HG02885 (cell line): ENCODE results near the gene PYGM.

Experiments used
- ATAC-seq: cut with Tn5 transposase; IDR thresholded peaks from one replicate; pipeline ENCODE4 v1.9.1; 2021; ENCODE audit warnings: mild to moderate bottlenecking; ENCODE audit not compliant: unreplicated experiment, poor library complexity

Gene PYGM

DNA sequence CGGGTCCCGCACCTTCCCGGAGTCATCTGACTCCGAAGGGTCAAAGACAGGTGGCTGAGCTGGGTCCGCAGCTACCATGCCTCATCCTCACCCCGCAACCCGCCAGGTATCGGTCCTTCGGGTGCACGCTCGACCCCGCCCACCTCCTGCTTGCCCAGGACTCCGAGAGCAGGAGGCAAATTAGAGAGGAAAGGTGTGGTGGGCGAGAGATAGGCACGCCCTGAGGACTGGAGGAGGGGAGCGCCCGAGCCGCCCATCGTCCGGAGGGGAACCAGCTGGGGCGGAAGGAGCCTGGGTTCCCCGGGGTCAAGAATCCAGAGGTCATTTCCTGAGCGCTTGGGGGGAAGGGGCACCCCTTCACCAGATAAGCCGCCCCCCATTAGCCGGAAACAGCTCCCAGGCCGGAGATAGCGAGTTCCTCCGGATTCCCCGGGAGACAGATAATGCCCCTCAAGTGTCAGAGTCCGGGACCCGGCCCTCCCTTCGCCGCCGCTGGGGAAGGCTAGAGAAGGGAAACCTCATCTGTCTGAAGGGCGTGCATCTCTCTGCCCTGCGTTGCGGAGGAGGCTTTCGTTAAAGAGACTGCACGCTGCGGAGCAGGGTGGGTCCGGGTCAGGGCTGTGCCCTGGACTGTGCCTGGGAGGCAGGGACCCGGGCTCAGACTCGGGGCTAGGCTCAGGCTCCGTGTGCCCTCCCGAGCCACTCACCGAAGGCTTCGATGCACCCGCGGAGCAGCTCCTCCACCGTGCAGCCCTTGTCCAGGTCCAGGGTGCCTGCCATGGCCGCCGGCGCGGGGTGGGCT, 17.5 kb downstream of the PYGM start:
- ATAC-seq, result peak; percentile 17

GRCh38 chr11:64741375-64742086, 18.2 kb downstream of the PYGM start:
- ATAC-seq, result no peak

DNA sequence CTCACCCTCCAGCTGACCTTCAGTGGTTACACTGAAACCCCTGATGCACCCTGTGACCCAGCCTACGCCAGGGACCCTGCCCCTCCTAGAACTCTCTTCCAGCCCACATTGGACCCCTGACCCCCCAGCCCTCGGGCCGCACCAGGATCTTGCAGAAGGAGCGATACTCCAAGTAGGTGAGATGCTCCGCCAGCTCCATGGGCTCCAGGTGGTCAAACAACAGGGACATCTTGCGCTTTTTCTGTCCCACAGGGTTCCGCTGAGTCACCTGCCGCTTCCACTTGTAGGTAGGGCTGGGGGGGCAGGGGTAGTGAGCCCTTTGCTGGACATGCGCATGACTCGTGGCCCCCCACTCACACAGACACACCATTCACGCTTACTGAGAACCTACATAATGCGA, 19.9 kb downstream of the PYGM start:
- ATAC-seq, result no peak

DNA sequence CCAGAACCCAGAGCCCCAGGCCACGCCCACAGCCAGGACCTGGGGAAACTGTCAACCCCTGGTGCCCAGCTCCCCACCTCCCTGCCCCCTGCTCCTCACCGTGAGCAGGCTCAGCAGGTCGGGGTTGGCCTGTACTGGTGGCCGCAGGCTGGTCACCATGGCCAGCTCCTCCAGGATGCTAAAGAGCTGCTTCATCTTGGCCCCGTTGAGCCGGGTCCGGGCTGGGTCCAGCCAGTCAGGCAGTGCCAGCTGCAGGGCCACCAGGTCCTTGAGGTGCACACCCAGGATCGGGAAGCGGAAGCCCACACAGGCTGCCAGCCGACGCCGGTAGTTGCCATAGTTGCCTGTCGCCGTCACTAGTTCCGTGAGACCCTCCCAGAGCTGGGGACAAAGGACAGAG, 23.1 kb downstream of the PYGM start:
- ATAC-seq, result no peak

DNA sequence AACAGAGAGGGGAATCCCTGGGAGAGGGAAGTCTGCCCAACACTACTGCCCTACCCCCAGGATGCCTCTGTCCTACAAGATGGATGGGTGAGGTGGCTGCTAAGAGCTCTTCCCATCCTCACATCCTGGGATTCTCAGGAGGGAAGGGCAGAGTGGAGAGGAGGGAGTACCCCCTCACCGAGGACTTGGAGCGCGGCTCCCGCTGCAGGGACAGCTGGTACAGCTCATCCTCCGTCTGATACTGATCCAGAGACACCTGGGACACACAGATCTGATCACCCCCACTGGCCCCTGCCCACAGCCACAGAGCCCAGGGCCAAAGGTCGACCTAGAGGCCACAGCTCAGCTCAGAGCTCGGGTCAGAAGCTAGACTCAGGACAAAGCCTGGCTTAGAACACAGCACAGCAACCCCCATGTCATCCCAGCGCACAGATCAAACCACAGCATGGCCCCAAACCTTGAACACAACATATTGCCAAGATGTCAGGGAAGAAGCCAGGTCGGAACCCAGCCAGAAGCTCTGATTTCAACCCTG, 24.0 kb downstream of the PYGM start:
- no peak for ATAC-seq

DNA sequence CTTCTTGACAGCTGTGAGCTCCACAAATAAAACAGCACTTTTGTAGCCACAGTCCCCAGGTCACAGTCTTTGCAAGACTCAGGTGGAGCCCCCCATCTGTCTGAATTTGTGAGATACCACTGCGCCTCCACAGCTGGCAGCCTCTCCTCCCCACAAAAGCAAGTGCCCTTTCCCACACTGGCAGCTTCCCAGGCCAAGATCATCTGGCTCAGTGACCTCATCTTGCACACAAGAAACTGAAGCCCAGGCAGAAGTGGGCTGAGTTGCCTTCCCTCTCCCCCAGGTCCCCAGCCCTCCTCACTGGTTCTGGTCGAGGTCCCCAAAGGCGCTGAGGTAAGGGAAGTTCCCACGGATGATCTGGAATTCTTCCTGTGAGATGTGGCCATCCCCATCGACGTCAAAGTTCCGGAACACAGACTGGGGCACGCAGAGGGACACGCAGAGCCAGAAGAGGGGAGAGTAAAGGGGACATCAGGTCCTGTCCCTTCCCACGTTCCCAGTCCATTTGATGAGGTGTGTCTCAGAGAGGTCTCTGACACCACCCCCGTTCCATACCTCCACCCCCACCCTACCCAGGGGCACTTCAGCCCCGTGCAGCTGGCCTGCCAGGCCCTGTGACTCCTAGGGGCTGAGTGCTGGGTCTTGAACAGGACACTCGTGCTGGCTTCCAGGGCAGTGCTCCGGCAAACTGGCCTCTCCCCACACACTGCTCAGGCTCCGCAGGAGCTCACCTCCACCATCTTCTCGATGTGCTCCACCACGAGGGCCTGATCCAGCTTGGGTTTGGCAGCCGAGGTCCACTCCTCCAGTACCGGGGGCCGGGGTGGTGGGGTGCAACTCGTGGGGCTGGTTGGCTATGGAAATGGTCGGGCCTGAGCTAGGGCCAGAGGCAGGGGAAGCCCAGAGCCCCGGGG, 24.7 kb downstream of the PYGM start:
- ATAC-seq, result no peak

DNA sequence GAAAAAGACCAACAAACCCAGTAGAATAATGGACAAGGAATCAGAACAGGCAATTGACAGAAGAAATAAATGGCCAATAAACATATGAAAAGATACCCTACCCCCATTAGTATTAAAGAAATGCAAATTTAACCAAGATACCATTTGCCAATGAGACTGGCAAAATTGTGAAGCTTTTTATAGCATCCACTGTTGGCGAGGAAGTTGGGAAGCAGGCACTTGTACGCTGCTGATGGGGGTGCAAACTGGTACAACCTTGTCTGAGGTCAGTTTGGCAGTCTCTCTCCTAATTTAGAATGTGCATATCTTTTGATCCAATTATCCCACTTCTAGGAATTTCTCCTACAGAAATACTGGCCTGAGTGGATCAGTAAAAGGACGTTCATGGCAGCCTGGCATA, 28.2 kb downstream of the PYGM start:
- ATAC-seq, result no peak

DNA sequence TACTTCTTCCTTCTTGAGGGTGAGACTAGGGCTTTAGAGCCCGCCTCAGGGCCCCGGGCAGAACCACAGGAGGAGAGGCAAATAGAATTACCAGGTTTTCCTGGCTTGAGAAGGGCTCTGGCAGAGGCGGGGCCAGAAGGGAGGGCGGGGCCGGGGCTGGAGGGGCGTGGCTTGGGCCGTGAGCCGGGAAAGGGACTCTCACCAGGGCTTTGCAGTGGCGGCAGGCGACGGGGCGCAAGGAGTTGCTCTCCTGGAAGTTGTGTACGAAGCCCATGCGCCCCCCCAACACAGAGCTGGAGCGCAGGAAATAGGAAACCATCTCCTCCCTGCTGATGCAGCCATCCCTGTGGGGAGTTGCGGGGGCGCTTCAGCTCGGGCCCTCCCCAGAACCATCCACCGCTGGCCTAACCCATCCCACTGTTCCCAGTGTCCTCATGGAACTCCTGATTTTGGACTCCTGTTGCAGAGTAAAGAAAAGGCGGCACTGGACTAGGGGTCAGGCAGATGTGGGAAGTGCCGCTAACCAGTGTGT, 29.9 kb downstream of the PYGM start:
- no peak for ATAC-seq

- ATAC-seq, result no peak
Measured at GRCh38 chr11:64728757-64729365, 30.9 kb downstream of the PYGM start.

GRCh38 chr11:64726867-64727530, 32.8 kb downstream of the PYGM start:
- no peak for ATAC-seq

- ATAC-seq, result no peak
Measured at GRCh38 chr11:64726211-64726641, 33.5 kb downstream of the PYGM start.

DNA sequence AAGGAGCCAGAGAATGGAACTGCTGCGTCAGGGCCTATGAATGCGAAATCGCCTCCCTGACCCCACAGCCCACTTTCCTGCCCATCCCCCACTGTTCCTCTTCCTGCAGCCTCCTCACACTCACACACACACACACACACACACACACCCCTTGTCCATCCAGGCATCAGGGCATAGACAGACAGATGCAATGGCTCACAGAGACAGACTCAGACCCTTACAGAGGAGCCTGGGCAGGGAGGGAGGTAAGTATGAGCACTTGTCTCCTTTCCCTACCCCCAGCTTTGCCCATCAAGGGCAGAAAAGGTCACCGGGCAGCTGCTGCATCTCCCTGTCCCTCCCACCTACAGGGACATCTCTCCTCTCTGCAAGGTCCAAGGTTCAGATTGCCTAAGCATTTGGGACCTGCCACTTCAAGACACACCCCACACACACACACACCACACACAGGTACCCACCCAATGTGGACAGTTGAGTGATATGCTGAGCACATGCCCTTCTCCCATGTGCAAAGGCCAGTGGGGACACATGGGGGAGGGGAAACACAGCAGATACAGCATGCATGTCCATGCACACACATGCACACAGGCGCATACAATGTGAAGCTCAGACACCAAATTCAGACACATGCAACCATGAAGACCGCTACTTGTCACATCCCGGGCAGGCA, 34.8 kb downstream of the PYGM start:
- no peak for ATAC-seq

- ATAC-seq, result no peak
Measured at GRCh38 chr11:64723907-64724862, 35.6 kb downstream of the PYGM start.

- ATAC-seq, result peak; percentile 80
Measured at GRCh38 chr11:64723117-64723906, 36.5 kb downstream of the PYGM start, which contains the start of gene NRXN2. Gene NRXN2 (minus strand): TSS chr11:64723197. CDS start chr11:64713699, 9,498 bp downstream.

- no peak for ATAC-seq
Measured at GRCh38 chr11:64722141-64723065, 37.4 kb downstream of the PYGM start.

DNA sequence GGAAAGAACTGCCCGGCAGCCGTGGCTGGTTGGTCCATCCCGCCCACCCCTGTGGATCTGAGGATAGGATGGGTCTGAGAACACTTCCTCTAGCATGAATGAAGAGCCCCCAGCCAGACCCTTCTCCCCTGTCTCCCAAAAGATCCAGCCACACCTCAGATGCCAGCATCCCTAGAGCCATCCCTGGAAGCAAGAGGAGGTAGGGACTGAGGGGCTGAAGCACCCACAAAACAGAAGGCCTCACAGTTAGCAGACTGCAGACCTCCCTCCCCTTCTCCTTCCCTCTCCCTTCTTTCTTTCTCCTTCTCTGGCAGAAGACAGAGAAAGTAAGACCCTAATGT, 38.4 kb downstream of the PYGM start:
- ATAC-seq, result no peak
